Vagina (tissue), 2 donors: ENCODE data around the gene FOXP4.

Experiments
- POLR2A ChIP-seq, 2 donors: fragments of 450-650 bp; IDR thresholded peaks; one replicate each; pipeline ENCODE4 v1.6.1; 2017; ENCODE audit warnings: antibody characterized with exemption in 2 of 2, mild to moderate bottlenecking in 2 of 2, moderate library complexity in 2 of 2
- TF ChIP-seq, protein P1 (sequence below), 3 experiments: fragments of 450-650 bp in 2 of 3; fragments of 200-600 bp in 1 of 3; sonication (generic) in 1 of 3; IDR thresholded peaks; one replicate each; pipeline ENCODE4 v1.5.1; 2017 to 2019; ENCODE audit warnings: antibody characterized with exemption in 3 of 3, mild to moderate bottlenecking in 2 of 3, moderate library complexity in 2 of 3

DNA sequence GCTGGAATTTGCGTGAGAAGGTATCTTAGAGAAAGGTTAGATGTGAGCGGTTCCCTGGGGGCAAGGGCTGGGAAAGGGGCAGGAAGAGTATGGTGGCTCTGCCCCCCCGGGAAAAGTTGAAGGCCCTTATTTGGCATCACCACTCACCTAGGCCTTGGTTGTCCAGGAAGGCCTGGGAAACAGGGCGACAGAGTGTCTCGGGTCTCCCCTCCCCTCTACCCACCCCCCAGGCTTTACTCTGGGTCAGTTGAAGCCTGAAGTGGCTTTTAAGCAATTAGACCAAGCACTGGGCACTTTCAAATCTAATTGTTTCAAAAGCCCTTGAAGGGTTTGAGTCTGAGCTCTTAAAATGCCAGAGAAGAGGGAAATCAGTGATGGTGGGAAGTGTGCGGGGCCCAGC, 30.2 kb upstream of the FOXP4 start:
- TF ChIP-seq, protein P1, sequence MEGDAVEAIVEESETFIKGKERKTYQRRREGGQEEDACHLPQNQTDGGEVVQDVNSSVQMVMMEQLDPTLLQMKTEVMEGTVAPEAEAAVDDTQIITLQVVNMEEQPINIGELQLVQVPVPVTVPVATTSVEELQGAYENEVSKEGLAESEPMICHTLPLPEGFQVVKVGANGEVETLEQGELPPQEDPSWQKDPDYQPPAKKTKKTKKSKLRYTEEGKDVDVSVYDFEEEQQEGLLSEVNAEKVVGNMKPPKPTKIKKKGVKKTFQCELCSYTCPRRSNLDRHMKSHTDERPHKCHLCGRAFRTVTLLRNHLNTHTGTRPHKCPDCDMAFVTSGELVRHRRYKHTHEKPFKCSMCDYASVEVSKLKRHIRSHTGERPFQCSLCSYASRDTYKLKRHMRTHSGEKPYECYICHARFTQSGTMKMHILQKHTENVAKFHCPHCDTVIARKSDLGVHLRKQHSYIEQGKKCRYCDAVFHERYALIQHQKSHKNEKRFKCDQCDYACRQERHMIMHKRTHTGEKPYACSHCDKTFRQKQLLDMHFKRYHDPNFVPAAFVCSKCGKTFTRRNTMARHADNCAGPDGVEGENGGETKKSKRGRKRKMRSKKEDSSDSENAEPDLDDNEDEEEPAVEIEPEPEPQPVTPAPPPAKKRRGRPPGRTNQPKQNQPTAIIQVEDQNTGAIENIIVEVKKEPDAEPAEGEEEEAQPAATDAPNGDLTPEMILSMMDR (IDR thresholded peaks at IDR 0.05): no peak
- TF ChIP-seq POLR2A (IDR thresholded peaks at IDR 0.05): no peak
